ENCODE measurements around the gene MTHFSD.

Gene MTHFSD

GRCh38 chr16:86516623-86517003, 38.4 kb downstream of the MTHFSD start:
- no peak overlapping the region for H3K4me3 ChIP-seq (ENCODE audit: low read length)
- DNase-seq (ENCODE audit: low read depth): no peak
- no peak for TF ChIP-seq CTCF (IDR thresholded peaks at IDR 0.05; ENCODE audit: insufficient read depth, low read depth, low read length, missing control alignments)

GRCh38 chr16:86515777-86516622, 39.0 kb downstream of the MTHFSD start:
- no peak for DNase-seq (ENCODE audit: low read depth)
- no peak for TF ChIP-seq CTCF (IDR thresholded peaks at IDR 0.05; ENCODE audit: insufficient read depth, low read depth, low read length, missing control alignments)
- H3K4me3 ChIP-seq (ENCODE audit: low read length): no peak overlapping the region

- no peak overlapping the region for H3K4me3 ChIP-seq (ENCODE audit: low read length)
- no peak for TF ChIP-seq CTCF (IDR thresholded peaks at IDR 0.05; ENCODE audit: insufficient read depth, low read depth, low read length, missing control alignments)
- DNase-seq (ENCODE audit: low read depth): no peak
These were observed 39.6 kb downstream of the MTHFSD start for GRCh38 chr16:86515413-86515776.

GRCh38 chr16:86514481-86515376, 40.3 kb downstream of the MTHFSD start:
- no peak for DNase-seq (ENCODE audit: low read depth)
- no peak for TF ChIP-seq CTCF (IDR thresholded peaks at IDR 0.05; ENCODE audit: insufficient read depth, low read depth, low read length, missing control alignments)

GRCh38 chr16:86513471-86514277, 41.4 kb downstream of the MTHFSD start:
- no peak overlapping the region for H3K4me3 ChIP-seq (ENCODE audit: low read length)
- TF ChIP-seq CTCF (IDR thresholded peaks at IDR 0.05; ENCODE audit: insufficient read depth, low read depth, low read length, missing control alignments): no peak
- no peak for DNase-seq (ENCODE audit: low read depth)

More at GRCh38 chr16:86514481-86515376, 40.3 kb downstream of the MTHFSD start:
- no peak overlapping the region for H3K4me3 ChIP-seq (ENCODE audit: low read length)

- H3K4me3 ChIP-seq (ENCODE audit: low read length): no peak overlapping the region
- TF ChIP-seq CTCF (IDR thresholded peaks at IDR 0.05; ENCODE audit: insufficient read depth, low read depth, low read length, missing control alignments): no peak
- DNase-seq (ENCODE audit: low read depth): no peak
These were observed 42.1 kb downstream of the MTHFSD start for GRCh38 chr16:86512860-86513470.
